Measurements from ENCODE around the gene NDUFAB1.

DNA sequence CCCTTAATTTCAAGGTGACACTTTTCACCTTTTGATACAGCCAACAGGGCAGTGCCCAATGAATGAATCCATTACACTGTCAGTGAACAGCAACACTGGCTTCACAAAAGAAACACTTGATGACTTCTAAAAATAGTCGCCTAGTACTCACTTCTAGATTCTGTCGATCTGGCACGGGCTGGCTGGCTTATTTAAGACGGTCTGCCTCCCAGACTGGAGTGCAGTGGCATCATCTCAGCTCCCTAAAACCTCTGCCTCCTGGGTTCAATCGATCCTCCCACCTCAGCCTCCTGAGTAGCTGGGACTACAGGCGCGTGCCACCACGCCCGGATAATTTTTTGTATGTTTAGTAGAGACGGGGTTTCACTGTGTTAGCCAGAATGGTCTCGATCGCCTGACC, 1.9 kb downstream of the NDUFAB1 start:
- TF ChIP-seq, protein P1, sequence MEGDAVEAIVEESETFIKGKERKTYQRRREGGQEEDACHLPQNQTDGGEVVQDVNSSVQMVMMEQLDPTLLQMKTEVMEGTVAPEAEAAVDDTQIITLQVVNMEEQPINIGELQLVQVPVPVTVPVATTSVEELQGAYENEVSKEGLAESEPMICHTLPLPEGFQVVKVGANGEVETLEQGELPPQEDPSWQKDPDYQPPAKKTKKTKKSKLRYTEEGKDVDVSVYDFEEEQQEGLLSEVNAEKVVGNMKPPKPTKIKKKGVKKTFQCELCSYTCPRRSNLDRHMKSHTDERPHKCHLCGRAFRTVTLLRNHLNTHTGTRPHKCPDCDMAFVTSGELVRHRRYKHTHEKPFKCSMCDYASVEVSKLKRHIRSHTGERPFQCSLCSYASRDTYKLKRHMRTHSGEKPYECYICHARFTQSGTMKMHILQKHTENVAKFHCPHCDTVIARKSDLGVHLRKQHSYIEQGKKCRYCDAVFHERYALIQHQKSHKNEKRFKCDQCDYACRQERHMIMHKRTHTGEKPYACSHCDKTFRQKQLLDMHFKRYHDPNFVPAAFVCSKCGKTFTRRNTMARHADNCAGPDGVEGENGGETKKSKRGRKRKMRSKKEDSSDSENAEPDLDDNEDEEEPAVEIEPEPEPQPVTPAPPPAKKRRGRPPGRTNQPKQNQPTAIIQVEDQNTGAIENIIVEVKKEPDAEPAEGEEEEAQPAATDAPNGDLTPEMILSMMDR (IDR thresholded peaks at IDR 0.05), result no peak
- TF ChIP-seq POLR2A (IDR thresholded peaks at IDR 0.05), result no peak

Data from thyroid gland (tissue), 4 donors.